ENCODE measurements around the gene ANKS1A.

DNA sequence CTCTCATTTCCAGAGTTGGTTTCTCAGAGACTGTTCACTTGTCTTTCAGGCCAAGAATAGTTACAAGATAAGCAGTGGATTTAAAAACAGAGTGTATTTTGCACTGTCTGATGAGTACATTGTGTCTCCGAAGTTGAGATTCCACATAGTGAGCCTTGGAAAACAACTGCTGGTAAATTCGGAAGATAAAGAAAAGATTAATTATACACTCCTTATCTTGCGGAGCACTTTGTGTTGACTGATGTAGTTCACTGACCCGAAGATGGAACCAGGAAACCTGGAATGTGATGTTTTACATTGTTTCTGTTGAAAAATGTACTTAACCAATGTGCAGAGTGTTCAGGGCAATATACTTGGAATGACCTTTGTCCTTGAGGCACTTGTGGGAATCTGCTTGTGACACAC is 51.0 kb downstream of the ANKS1A start:
- TF ChIP-seq, protein P1, sequence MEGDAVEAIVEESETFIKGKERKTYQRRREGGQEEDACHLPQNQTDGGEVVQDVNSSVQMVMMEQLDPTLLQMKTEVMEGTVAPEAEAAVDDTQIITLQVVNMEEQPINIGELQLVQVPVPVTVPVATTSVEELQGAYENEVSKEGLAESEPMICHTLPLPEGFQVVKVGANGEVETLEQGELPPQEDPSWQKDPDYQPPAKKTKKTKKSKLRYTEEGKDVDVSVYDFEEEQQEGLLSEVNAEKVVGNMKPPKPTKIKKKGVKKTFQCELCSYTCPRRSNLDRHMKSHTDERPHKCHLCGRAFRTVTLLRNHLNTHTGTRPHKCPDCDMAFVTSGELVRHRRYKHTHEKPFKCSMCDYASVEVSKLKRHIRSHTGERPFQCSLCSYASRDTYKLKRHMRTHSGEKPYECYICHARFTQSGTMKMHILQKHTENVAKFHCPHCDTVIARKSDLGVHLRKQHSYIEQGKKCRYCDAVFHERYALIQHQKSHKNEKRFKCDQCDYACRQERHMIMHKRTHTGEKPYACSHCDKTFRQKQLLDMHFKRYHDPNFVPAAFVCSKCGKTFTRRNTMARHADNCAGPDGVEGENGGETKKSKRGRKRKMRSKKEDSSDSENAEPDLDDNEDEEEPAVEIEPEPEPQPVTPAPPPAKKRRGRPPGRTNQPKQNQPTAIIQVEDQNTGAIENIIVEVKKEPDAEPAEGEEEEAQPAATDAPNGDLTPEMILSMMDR (IDR thresholded peaks at IDR 0.05 in 4 of 5, conservative IDR thresholded peaks at IDR 0.05 in 1 of 5), result no peak
- no peak for TF ChIP-seq POLR2A (IDR thresholded peaks at IDR 0.05)
